Erythroblast (primary cell): ENCODE measurements around the gene RHEB.

Experiments used
- GATA1 ChIP-seq: IDR thresholded peaks from 2 replicates; pipeline ENCODE4 v1.6.1; 2011; ENCODE audit warnings: low read depth, mild to moderate bottlenecking, control low read depth, low read length, moderate library complexity
- POLR2A ChIP-seq: IDR thresholded peaks from 2 replicates; pipeline ENCODE4 v1.6.1; 2011; ENCODE audit warnings: mild to moderate bottlenecking, low read length

DNA sequence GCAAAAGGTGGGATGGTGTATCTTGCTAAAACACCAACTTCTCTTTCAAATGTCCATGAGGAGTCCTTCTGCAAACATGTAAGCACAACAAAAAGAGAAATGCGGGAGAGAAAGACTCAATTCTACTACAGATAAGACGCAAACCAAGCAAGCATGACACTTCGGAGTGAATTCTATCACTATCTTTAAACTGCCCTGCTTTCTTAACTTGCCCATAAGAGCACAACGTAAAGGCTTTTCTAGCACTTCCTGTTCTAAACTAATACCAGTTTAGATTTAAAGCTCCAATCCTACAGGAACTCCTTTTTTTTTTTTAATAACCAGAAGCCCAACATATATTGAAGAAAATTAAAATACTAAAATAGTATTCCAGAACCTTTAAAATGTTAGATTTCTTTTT is 8.4 kb downstream of the RHEB start:
- TF ChIP-seq POLR2A (no peak), GATA1 (no peak)
